ENCODE data around the gene ZCWPW1. TPM values are rescaled to one million over a fixed set of nuclear protein-coding genes. Genes with fewer than 3 reads are reported as not detected.

Gene ZCWPW1
- total and polyA plus RNA-seq, 10 of the 15 experiments (the other 5 are each of a cell fraction or from before 2014, with no cell fraction given): 1.3 to 4.4 (median 3.7) TPM

DNA sequence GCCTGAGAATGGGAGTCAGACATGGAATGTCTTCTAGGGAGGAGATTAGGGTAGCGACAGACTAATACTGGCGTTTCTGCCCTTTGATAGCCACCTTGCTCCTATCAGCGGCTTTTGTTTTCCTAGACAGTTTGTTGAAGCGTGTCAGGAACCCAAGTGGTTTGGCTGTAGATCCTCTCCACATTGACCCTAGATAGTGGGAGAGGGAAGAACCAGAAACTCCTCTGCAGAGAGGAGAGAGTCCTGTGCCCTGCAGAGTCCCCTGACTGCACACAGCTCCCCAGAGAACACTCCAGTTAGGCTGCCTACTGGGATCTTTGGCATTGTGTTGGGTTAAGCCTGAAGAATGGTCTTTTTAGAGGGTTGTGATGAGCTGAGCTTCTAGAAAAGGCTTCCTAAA, 3.5 kb upstream of the ZCWPW1 start (continued):
- no peak for TF ChIP-seq YY1 (IDR thresholded peaks at IDR 0.05; ENCODE audit: low read depth, low read length)
- no peak for TF ChIP-seq CREB1 (IDR thresholded peaks at IDR 0.05; ENCODE audit: low read depth)
- TF ChIP-seq, protein P1, sequence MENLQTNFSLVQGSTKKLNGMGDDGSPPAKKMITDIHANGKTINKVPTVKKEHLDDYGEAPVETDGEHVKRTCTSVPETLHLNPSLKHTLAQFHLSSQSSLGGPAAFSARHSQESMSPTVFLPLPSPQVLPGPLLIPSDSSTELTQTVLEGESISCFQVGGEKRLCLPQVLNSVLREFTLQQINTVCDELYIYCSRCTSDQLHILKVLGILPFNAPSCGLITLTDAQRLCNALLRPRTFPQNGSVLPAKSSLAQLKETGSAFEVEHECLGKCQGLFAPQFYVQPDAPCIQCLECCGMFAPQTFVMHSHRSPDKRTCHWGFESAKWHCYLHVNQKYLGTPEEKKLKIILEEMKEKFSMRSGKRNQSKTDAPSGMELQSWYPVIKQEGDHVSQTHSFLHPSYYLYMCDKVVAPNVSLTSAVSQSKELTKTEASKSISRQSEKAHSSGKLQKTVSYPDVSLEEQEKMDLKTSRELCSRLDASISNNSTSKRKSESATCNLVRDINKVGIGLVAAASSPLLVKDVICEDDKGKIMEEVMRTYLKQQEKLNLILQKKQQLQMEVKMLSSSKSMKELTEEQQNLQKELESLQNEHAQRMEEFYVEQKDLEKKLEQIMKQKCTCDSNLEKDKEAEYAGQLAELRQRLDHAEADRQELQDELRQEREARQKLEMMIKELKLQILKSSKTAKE (IDR thresholded peaks at IDR 0.05; ENCODE audit: low read depth, poor library complexity, severe bottlenecking): no peak
- no peak for TF ChIP-seq LARP7 (IDR thresholded peaks at IDR 0.05)
- no peak for TF ChIP-seq NBN (IDR thresholded peaks at IDR 0.05)
- TF ChIP-seq, protein P2, sequence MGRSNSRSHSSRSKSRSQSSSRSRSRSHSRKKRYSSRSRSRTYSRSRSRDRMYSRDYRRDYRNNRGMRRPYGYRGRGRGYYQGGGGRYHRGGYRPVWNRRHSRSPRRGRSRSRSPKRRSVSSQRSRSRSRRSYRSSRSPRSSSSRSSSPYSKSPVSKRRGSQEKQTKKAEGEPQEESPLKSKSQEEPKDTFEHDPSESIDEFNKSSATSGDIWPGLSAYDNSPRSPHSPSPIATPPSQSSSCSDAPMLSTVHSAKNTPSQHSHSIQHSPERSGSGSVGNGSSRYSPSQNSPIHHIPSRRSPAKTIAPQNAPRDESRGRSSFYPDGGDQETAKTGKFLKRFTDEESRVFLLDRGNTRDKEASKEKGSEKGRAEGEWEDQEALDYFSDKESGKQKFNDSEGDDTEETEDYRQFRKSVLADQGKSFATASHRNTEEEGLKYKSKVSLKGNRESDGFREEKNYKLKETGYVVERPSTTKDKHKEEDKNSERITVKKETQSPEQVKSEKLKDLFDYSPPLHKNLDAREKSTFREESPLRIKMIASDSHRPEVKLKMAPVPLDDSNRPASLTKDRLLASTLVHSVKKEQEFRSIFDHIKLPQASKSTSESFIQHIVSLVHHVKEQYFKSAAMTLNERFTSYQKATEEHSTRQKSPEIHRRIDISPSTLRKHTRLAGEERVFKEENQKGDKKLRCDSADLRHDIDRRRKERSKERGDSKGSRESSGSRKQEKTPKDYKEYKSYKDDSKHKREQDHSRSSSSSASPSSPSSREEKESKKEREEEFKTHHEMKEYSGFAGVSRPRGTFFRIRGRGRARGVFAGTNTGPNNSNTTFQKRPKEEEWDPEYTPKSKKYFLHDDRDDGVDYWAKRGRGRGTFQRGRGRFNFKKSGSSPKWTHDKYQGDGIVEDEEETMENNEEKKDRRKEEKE (IDR thresholded peaks at IDR 0.05): no peak
- no peak for TF ChIP-seq NFXL1 (IDR thresholded peaks at IDR 0.05; ENCODE audit: borderline replicate concordance)

DNA sequence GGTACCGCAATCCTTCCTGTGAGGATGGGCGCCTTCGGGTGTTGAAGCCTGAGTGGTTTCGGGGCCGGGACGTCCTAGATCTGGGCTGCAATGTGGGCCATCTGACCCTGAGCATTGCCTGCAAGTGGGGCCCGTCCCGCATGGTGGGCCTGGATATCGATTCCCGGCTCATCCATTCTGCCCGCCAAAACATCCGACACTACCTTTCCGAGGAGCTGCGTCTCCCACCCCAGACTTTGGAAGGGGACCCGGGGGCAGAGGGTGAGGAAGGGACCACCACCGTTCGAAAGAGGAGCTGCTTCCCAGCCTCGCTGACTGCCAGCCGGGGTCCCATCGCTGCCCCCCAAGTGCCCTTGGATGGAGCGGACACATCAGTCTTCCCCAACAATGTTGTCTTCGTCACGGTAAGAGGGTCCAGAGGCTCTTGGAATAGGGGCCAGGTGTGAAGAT, 2.8 kb upstream of the ZCWPW1 start:
- no TSS peak for BruUV-seq (replicated peaks)
- Histone ChIP-seq H3K4me2 (ENCODE audit: control insufficient read depth, insufficient read depth) (peak overlapping the region; percentile 97), H3K9me3 (replicated peaks; ENCODE audit: control insufficient read depth, insufficient read depth, low read length) (no peaks in the 10 kb centered on the region), H3K27ac (ENCODE audit: control insufficient read depth, insufficient read depth) (peak overlapping the region; percentile 99; the same call in 1 of the 2 replicates), H3K79me2 (ENCODE audit: control insufficient read depth, insufficient read depth, low read length) (peaks cover 55% of the 10 kb centered on the region), H4K20me1 (ENCODE audit: control insufficient read depth, insufficient read depth) (no peaks in the 10 kb centered on the region), H3K36me3 (ENCODE audit: control insufficient read depth in 2 of 2, insufficient read depth in 2 of 2, low read length in 1 of 2) (peaks cover 5 to 16% of the 10 kb centered on the region in 2 experiments; a peak in 3 of 4 replicates), H3K4me1 (ENCODE audit: control insufficient read depth, insufficient read depth, low read length) (peaks cover 30% of the 10 kb centered on the region), H2AFZ (ENCODE audit: control insufficient read depth, low read depth, low read length) (no peak overlapping the region), H3K27me3 (replicated peaks in 1 of 2; ENCODE audit: control insufficient read depth in 2 of 2, insufficient read depth in 2 of 2, low read length in 1 of 2) (no peaks in the 10 kb centered on the region), H3K9ac (ENCODE audit: control insufficient read depth, insufficient read depth, low read length) (peak overlapping the region; percentile 98), H3K4me3 (peak overlapping the region; percentile 74; the same call in 1 of the 2 replicates)
- ChIA-PET CTCF (interaction anchor here (1.0 kb wide), 1 partner anchor 24 kb away, joined by 3 read pairs; no protein-coding TSS in a partner anchor), RAD21 (ENCODE audit: unreplicated experiment) (no interaction called here), SMC1A (ENCODE audit: uncharacterized antibody, unreplicated experiment) (interaction anchor here (1.0 kb wide), 1 partner anchor 13 kb away, joined by 3 read pairs; no protein-coding TSS in a partner anchor), POLR2A (no interaction called here)
- in situ Hi-C loops (cut with MboI): no loop called here
- DNase-seq (ENCODE audit: low read depth, low spot score) (no peak), FAIRE-seq (no peak), ATAC-seq (no peak)
- TF ChIP-seq, protein P3, sequence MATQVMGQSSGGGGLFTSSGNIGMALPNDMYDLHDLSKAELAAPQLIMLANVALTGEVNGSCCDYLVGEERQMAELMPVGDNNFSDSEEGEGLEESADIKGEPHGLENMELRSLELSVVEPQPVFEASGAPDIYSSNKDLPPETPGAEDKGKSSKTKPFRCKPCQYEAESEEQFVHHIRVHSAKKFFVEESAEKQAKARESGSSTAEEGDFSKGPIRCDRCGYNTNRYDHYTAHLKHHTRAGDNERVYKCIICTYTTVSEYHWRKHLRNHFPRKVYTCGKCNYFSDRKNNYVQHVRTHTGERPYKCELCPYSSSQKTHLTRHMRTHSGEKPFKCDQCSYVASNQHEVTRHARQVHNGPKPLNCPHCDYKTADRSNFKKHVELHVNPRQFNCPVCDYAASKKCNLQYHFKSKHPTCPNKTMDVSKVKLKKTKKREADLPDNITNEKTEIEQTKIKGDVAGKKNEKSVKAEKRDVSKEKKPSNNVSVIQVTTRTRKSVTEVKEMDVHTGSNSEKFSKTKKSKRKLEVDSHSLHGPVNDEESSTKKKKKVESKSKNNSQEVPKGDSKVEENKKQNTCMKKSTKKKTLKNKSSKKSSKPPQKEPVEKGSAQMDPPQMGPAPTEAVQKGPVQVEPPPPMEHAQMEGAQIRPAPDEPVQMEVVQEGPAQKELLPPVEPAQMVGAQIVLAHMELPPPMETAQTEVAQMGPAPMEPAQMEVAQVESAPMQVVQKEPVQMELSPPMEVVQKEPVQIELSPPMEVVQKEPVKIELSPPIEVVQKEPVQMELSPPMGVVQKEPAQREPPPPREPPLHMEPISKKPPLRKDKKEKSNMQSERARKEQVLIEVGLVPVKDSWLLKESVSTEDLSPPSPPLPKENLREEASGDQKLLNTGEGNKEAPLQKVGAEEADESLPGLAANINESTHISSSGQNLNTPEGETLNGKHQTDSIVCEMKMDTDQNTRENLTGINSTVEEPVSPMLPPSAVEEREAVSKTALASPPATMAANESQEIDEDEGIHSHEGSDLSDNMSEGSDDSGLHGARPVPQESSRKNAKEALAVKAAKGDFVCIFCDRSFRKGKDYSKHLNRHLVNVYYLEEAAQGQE (IDR thresholded peaks at IDR 0.05; ENCODE audit: low read depth, low read length): no peak
- TF ChIP-seq, protein P4, sequence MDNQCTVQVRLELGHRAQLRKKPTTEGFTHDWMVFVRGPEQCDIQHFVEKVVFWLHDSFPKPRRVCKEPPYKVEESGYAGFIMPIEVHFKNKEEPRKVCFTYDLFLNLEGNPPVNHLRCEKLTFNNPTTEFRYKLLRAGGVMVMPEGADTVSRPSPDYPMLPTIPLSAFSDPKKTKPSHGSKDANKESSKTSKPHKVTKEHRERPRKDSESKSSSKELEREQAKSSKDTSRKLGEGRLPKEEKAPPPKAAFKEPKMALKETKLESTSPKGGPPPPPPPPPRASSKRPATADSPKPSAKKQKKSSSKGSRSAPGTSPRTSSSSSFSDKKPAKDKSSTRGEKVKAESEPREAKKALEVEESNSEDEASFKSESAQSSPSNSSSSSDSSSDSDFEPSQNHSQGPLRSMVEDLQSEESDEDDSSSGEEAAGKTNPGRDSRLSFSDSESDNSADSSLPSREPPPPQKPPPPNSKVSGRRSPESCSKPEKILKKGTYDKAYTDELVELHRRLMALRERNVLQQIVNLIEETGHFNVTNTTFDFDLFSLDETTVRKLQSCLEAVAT (IDR thresholded peaks at IDR 0.05): peak; percentile 24; the same call in 1 of the 2 replicates
- intact Hi-C loops (cut with micrococcal nuclease; ENCODE audit: unreplicated experiment): no loop called here
- WGBS (ENCODE audit: insufficient coverage, insufficient replicate concordance, low lambda C conversion rate, missing lambda C conversion rate): 98% methylated on average over 23 of the region's 23 CpGs
